Measurements from ENCODE around the gene PTPA.

DNA sequence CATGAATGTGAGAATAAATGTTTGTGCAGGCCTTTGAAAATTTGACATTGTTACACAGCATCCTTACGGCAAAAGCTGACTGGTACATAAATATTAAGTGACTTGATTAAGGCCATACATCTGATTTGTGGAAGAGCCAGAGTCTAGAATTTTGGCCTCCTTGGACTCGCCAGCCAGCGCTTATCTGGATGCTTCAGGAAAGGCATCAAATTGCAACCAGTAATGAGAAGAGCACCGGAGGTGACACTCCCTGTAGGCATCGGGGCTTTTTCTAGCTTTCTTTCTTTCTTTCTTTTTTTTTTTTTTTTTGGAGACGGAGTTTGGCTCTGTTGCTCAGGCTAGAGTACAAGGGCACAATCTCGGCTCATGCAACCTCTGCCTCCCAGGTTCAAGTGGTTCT lies 80.0 kb downstream of the PTPA start:
- TF ChIP-seq, protein P1, sequence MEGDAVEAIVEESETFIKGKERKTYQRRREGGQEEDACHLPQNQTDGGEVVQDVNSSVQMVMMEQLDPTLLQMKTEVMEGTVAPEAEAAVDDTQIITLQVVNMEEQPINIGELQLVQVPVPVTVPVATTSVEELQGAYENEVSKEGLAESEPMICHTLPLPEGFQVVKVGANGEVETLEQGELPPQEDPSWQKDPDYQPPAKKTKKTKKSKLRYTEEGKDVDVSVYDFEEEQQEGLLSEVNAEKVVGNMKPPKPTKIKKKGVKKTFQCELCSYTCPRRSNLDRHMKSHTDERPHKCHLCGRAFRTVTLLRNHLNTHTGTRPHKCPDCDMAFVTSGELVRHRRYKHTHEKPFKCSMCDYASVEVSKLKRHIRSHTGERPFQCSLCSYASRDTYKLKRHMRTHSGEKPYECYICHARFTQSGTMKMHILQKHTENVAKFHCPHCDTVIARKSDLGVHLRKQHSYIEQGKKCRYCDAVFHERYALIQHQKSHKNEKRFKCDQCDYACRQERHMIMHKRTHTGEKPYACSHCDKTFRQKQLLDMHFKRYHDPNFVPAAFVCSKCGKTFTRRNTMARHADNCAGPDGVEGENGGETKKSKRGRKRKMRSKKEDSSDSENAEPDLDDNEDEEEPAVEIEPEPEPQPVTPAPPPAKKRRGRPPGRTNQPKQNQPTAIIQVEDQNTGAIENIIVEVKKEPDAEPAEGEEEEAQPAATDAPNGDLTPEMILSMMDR (IDR thresholded peaks at IDR 0.05 in 8 of 11, conservative IDR thresholded peaks at IDR 0.05 in 3 of 11), result no peak
- TF ChIP-seq POLR2AphosphoS5 (IDR thresholded peaks at IDR 0.05), result no peak

Data from spleen (tissue), 7 donors.